HCT116 (cell line): ENCODE results near the gene SLC25A51. TPM values are rescaled to one million over a fixed set of nuclear protein-coding genes. Genes with fewer than 3 reads are reported as not detected.

Experiments used
- ATAC-seq: fragments of 200-7000 bp; cut with Tn5 transposase; 2 replicates; pipeline ENCODE4 v1.9.1; 2020; ENCODE audit warnings: mild to moderate bottlenecking, moderate library complexity
- BruUV-seq: library from RNA; stranded (reverse); fragments of 400-500 nt; replicated peaks from 2 replicates; lab custom pipeline; 2021; lab: Mats Ljungman, UMichigan
- CTCF ChIA-PET: fragments of 300-600 bp; sonication (Branson Sonifier 250); formaldehyde crosslinking; loops from one replicate; lab custom pipeline; 2021; ENCODE audit warnings: antibody characterized with exemption; lab: Charles Lee
- POLR2A ChIA-PET: fragments of 300-600, 350-600 bp; sonication (Branson Sonifier 250); formaldehyde crosslinking; loops from one replicate; lab custom pipeline; 2021; ENCODE audit warnings: antibody characterized with exemption; lab: Charles Lee
- RAD21 ChIA-PET, 2 experiments: fragments of 300-600 bp; sonication (Branson Sonifier 250); formaldehyde crosslinking; loops; one replicate each; lab custom pipeline; 2023; ENCODE audit warnings: low total read pairs in 2 of 2; ENCODE audit not compliant: uncharacterized antibody in 2 of 2, unreplicated experiment in 2 of 2, low non-redundant PET in 1 of 2; lab: Charles Lee
- DNase-seq: peaks from one replicate; pipeline ENCODE4 v3.0.0-alpha.2; 2010; ENCODE audit warnings: low read depth, low spot score
- H2AFZ ChIP-seq: fragments of 200-600 bp; shearing (Covaris generic), sonication (generic); 2 replicates; pipeline ENCODE4 v1.6.1; 2017; ENCODE audit warnings: low read depth, mixed run types, mixed read lengths, antibody characterized with exemption, low read length; ENCODE audit not compliant: poor library complexity, severe bottlenecking
- H3K27ac ChIP-seq: 2 replicates; pipeline ENCODE4 v1.5.1; 2012; ENCODE audit warnings: low read depth, low read length
- H3K27me3 ChIP-seq: fragments of 200-600 bp; sonication (generic); 2 replicates; pipeline ENCODE4 v1.6.1; 2016; ENCODE audit warnings: mixed run types, low read length, mixed read lengths; ENCODE audit not compliant: insufficient read depth
- H3K36me3 ChIP-seq, 2 experiments: fragments of 200-500 bp in 1 of 2; fragments of 200-600 bp in 1 of 2; sonication (Bioruptor generic) in 1 of 2; sonication (generic) in 1 of 2; 2 replicates each; pipeline versions ENCODE4 v1.5.1 to v1.6.1; 2014 to 2016; ENCODE audit warnings: low read length in 2 of 2, inconsistent platforms in 1 of 2, mixed read lengths in 1 of 2, mixed run types in 1 of 2; ENCODE audit not compliant: insufficient read depth in 2 of 2, control insufficient read depth in 1 of 2
- H3K4me1 ChIP-seq, 2 experiments: fragments of 200-600 bp in 1 of 2; sonication (generic) in 1 of 2; 2 replicates each; pipeline versions ENCODE4 v1.5.1 to v1.6.1; 2012 to 2017; ENCODE audit warnings: low read length in 2 of 2, inconsistent platforms in 1 of 2, mild to moderate bottlenecking in 1 of 2, mixed read lengths in 1 of 2, mixed run types in 1 of 2, moderate library complexity in 1 of 2; ENCODE audit not compliant: insufficient read depth in 2 of 2, control insufficient read depth in 1 of 2
- H3K4me2 ChIP-seq: fragments of 200-600 bp; sonication (generic); 2 replicates; pipeline ENCODE4 v1.6.1; 2017; ENCODE audit warnings: mixed run types, low read length, mixed read lengths
- H3K4me3 ChIP-seq, 2 experiments: fragments of 200-600 bp in 1 of 2; sonication (generic) in 1 of 2; replicated peaks in 1 of 2; 2 replicates each; pipeline ENCODE4 v1.5.1; 2011 to 2016; ENCODE audit warnings: low read length in 2 of 2, control low read depth in 1 of 2, low read depth in 1 of 2, mild to moderate bottlenecking in 1 of 2, mixed read lengths in 1 of 2, mixed run types in 1 of 2
- H3K79me2 ChIP-seq: fragments of 200-600 bp; sonication (generic); 2 replicates; pipeline ENCODE4 v1.6.1; 2017; ENCODE audit warnings: mild to moderate bottlenecking, mixed run types, low read length, moderate library complexity, mixed read lengths; ENCODE audit not compliant: insufficient read depth
- H3K9ac ChIP-seq: fragments of 200-600 bp; sonication (generic); 2 replicates; pipeline ENCODE4 v1.6.1; 2016; ENCODE audit warnings: low read length, mixed read lengths
- H3K9me2 ChIP-seq: fragments of 200-600 bp; sonication (generic), shearing (Covaris generic); 2 replicates; pipeline ENCODE4 v1.6.1; 2017; ENCODE audit warnings: mixed run types, mild to moderate bottlenecking, moderate library complexity; ENCODE audit not compliant: insufficient read depth
- H3K9me3 ChIP-seq, 2 experiments: fragments of 200-500 bp in 1 of 2; fragments of 200-600 bp in 1 of 2; sonication (Bioruptor generic) in 1 of 2; sonication (generic) in 1 of 2; 2 replicates each; pipeline ENCODE4 v1.6.1; 2014 to 2017; ENCODE audit warnings: low read length in 2 of 2, mixed read lengths in 2 of 2, inconsistent platforms in 1 of 2, low read depth in 1 of 2, mild to moderate bottlenecking in 1 of 2, mixed run types in 1 of 2, moderate library complexity in 1 of 2; ENCODE audit not compliant: control insufficient read depth in 1 of 2, insufficient read depth in 1 of 2
- H4K20me1 ChIP-seq: fragments of 200-600 bp; sonication (generic), shearing (Covaris generic); 2 replicates; pipeline ENCODE4 v1.6.1; 2017; ENCODE audit warnings: mixed run types, mild to moderate bottlenecking, moderate library complexity; ENCODE audit not compliant: insufficient read depth
- ATF3 ChIP-seq: IDR thresholded peaks from 2 replicates; pipeline ENCODE4 v1.6.1; 2012
- CEBPB ChIP-seq: IDR thresholded peaks from 2 replicates; pipeline ENCODE4 v1.6.1; 2012; ENCODE audit warnings: low read depth
- ELF1 ChIP-seq: IDR thresholded peaks from 2 replicates; pipeline ENCODE4 v1.6.1; 2012; ENCODE audit warnings: low read depth, borderline replicate concordance
- EZH2 ChIP-seq: fragments of 200-600 bp; sonication (generic); IDR thresholded peaks from 2 replicates; pipeline ENCODE4 v1.6.1; 2017; ENCODE audit warnings: antibody characterized with exemption, mixed run types
- EZH2phosphoT487 ChIP-seq: fragments of 200-600 bp; IDR thresholded peaks from 2 replicates; pipeline ENCODE4 v1.6.1; 2018; ENCODE audit warnings: antibody characterized with exemption, borderline replicate concordance
- JUND ChIP-seq: IDR thresholded peaks from 2 replicates; pipeline ENCODE4 v1.6.1; 2012
- POLR2AphosphoS5 ChIP-seq: IDR thresholded peaks from 2 replicates; pipeline ENCODE4 v1.6.1; 2011; ENCODE audit warnings: mild to moderate bottlenecking, low read depth, low read length, moderate library complexity
- RAD21 ChIP-seq: IDR thresholded peaks from 2 replicates; pipeline ENCODE4 v1.6.1; 2012; ENCODE audit warnings: low read depth, mild to moderate bottlenecking
- SIN3A ChIP-seq: IDR thresholded peaks from 2 replicates; pipeline ENCODE4 v1.6.1; 2012; ENCODE audit warnings: low read depth
- SP1 ChIP-seq: IDR thresholded peaks from 2 replicates; pipeline ENCODE4 v1.6.1; 2012; ENCODE audit warnings: low read depth
- SRF ChIP-seq: IDR thresholded peaks from 2 replicates; pipeline ENCODE4 v1.6.1; 2012; ENCODE audit warnings: low read depth
- YY1 ChIP-seq: IDR thresholded peaks from 2 replicates; pipeline ENCODE4 v1.6.1; 2011; ENCODE audit warnings: low read length, low read depth, moderate library complexity, mild to moderate bottlenecking; ENCODE audit not compliant: insufficient replicate concordance; ENCODE audit errors: extremely low read depth
- intact Hi-C: fragments of 100-400 bp; cut with micrococcal nuclease; formaldehyde crosslinking; loops from 2 replicates; pipeline ENCODE4 v1.10.0; 2022
- total RNA-seq: library from RNA; stranded (reverse); gene quantifications from one replicate; pipeline ENCODE4 v1.2.1, GENCODE V29; 2021; ENCODE audit not compliant: unreplicated experiment
- TF ChIP-seq, protein P1 (sequence below), 3 experiments: fragments of 200-600 bp in 1 of 3; sonication (generic) in 1 of 3; IDR thresholded peaks in 2 of 3; conservative IDR thresholded peaks in 1 of 3; 2 replicates each; pipeline ENCODE4 v1.5.1; 2012 to 2017; ENCODE audit warnings: low read depth in 2 of 3, low read length in 2 of 3, antibody characterized with exemption in 1 of 3, borderline replicate concordance in 1 of 3, control low read depth in 1 of 3, mild to moderate bottlenecking in 1 of 3, mixed read lengths in 1 of 3, mixed run types in 1 of 3, moderate library complexity in 1 of 3; ENCODE audit not compliant: insufficient read depth in 1 of 3
- TF ChIP-seq, protein P2 (sequence below): IDR thresholded peaks from 2 replicates; pipeline ENCODE4 v1.6.1; 2011; ENCODE audit warnings: mild to moderate bottlenecking, low read length, moderate library complexity; ENCODE audit not compliant: insufficient replicate concordance; ENCODE audit errors: extremely low read depth

SLC25A51 gene
- total RNA-seq, 1 experiment from 2014 or later = 27.3 TPM

DNA sequence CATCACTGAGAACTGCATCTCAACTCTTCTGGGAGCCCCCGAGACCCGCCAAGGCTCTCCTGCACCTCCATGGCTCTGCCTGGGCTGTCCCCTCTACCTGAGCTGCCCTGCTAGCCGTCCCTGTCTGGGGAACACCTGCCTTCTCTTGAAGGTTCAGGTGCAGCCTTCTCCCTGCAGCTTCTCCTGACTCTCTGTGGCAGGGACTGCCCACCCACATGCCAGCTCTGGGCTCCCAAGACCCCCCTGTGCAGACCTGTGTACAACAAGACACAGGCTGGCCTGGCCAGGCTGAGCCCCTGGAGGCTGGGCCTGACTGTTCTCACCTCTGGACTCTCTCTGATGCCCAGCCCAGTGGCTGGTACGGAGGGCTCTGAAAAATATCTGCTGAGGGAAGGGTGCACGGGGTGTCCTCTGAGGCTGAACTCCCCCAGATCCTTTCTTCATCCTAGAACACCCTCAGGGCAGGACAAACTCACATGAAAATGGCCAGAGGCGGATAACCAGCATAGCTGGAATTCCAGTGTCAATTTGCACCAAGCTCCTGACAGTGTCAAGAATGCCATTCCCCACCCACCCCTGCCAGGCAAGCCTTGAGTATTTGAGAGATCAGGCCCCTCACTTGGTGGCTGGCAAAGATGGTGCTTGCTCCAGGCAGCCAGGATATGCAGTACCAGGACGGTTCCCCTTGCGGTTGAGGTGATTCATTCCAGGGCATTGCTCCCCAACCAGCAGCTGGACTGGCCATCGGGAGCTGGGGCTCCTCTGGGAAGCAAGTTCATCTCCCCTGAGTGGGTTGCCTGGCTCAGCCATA, 40.9 kb upstream of the SLC25A51 start:
- Histone ChIP-seq H3K4me3 (no peak overlapping the region), H3K36me3 (peaks cover 2 to 24% of the 10 kb centered on the region in 2 experiments; a peak in 2 of 4 replicates), H3K9me2 (no peaks in the 10 kb centered on the region), H2AFZ (no peak overlapping the region), H3K9me3 (no peaks in the 10 kb centered on the region), H3K27me3 (no peaks in the 10 kb centered on the region), H4K20me1 (no peaks in the 10 kb centered on the region; the same call in 1 of the 2 replicates), H3K27ac (peak overlapping the region; percentile 88), H3K4me2 (peak overlapping the region; percentile 73), H3K79me2 (no peaks in the 10 kb centered on the region), H3K9ac (no peak overlapping the region), H3K4me1 (peaks cover 53 to 76% of the 10 kb centered on the region in 2 experiments)
- BruUV-seq = no TSS peak
- ChIA-PET CTCF (no interaction called here), RAD21 (no interaction called here), POLR2A (interaction anchor here (1.3 kb wide), 1 partner anchor 15 kb away, joined by 3 read pairs; no protein-coding TSS in a partner anchor)
- ATAC-seq (no peak), DNase-seq (no peak)
- no peak for TF ChIP-seq EZH2phosphoT487
- intact Hi-C loops = no loop called here

DNA sequence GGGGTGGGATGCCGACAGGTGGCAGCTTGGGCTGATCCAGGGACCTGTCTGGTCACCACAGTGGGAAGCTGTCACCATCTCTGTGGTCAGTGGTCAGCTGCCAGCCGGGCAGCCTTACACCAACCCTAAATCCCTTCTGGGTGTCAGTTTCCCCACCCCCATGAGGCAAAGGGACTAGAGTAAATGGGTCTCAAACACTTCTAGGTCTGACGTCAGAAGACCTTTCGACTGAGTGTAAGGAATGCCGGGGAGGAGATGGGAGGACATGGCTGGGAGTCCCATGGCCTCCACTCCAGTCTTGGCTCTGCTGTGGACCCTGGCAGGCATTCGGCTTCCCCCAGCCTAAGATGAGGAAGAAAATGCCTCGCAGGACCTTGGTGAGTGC, 40.3 kb upstream of the SLC25A51 start:
- Histone ChIP-seq H3K79me2 (no peaks in the 10 kb centered on the region), H3K4me1 (peaks cover 48 to 76% of the 10 kb centered on the region in 2 experiments), H2AFZ (no peak overlapping the region), H3K4me2 (peak overlapping the region; percentile 73), H3K27me3 (no peaks in the 10 kb centered on the region), H3K4me3 (peak overlapping the region in 1 of 2 experiments; percentile 1; a peak in 1 of 4 replicates), H4K20me1 (no peaks in the 10 kb centered on the region; the same call in 1 of the 2 replicates), H3K9me2 (no peaks in the 10 kb centered on the region), H3K9ac (peak overlapping the region; percentile 25; the same call in 1 of the 2 replicates), H3K27ac (peak overlapping the region; percentile 88), H3K9me3 (no peaks in the 10 kb centered on the region), H3K36me3 (peaks cover 2 to 24% of the 10 kb centered on the region in 2 experiments; a peak in 2 of 4 replicates)
- DNase-seq = no peak
- intact Hi-C loops = no loop called here
- ATAC-seq = peak; percentile 7; the same call in 1 of the 2 replicates
- ChIA-PET CTCF (no interaction called here), POLR2A (interaction anchor here (1.3 kb wide), 1 partner anchor 15 kb away, joined by 3 read pairs; no protein-coding TSS in a partner anchor), RAD21 (no interaction called here)
- BruUV-seq = no TSS peak
- no peak for TF ChIP-seq POLR2AphosphoS5
- no peak for TF ChIP-seq RAD21
- no peak for TF ChIP-seq SP1
- TF ChIP-seq CEBPB = no peak
- TF ChIP-seq SRF = no peak
- no peak for TF ChIP-seq JUND
- TF ChIP-seq YY1 = no peak
- TF ChIP-seq, protein P1, sequence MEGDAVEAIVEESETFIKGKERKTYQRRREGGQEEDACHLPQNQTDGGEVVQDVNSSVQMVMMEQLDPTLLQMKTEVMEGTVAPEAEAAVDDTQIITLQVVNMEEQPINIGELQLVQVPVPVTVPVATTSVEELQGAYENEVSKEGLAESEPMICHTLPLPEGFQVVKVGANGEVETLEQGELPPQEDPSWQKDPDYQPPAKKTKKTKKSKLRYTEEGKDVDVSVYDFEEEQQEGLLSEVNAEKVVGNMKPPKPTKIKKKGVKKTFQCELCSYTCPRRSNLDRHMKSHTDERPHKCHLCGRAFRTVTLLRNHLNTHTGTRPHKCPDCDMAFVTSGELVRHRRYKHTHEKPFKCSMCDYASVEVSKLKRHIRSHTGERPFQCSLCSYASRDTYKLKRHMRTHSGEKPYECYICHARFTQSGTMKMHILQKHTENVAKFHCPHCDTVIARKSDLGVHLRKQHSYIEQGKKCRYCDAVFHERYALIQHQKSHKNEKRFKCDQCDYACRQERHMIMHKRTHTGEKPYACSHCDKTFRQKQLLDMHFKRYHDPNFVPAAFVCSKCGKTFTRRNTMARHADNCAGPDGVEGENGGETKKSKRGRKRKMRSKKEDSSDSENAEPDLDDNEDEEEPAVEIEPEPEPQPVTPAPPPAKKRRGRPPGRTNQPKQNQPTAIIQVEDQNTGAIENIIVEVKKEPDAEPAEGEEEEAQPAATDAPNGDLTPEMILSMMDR (IDR thresholded peaks at IDR 0.05 in 2 of 3, conservative IDR thresholded peaks at IDR 0.05 in 1 of 3; ENCODE audit: borderline replicate concordance in 1 of 3, insufficient read depth in 1 of 3, low read depth in 2 of 3, low read length in 2 of 3) = no peak
- TF ChIP-seq, protein P2, sequence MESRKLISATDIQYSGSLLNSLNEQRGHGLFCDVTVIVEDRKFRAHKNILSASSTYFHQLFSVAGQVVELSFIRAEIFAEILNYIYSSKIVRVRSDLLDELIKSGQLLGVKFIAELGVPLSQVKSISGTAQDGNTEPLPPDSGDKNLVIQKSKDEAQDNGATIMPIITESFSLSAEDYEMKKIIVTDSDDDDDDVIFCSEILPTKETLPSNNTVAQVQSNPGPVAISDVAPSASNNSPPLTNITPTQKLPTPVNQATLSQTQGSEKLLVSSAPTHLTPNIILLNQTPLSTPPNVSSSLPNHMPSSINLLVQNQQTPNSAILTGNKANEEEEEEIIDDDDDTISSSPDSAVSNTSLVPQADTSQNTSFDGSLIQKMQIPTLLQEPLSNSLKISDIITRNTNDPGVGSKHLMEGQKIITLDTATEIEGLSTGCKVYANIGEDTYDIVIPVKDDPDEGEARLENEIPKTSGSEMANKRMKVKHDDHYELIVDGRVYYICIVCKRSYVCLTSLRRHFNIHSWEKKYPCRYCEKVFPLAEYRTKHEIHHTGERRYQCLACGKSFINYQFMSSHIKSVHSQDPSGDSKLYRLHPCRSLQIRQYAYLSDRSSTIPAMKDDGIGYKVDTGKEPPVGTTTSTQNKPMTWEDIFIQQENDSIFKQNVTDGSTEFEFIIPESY = no peak
- no peak for TF ChIP-seq ELF1
- TF ChIP-seq EZH2phosphoT487 = no peak
- no peak for TF ChIP-seq SIN3A
- no peak for TF ChIP-seq ATF3
- TF ChIP-seq EZH2 = no peak
